ENCODE data around the gene NTF4. TPM values are rescaled to one million over a fixed set of nuclear protein-coding genes. Genes with fewer than 3 reads are reported as not detected.
A peak's percentile ranks its signal among the peaks of the same experiment; 100 is the strongest.
"Not testable (repeated sequence)": the region's sequence is repeated elsewhere in the genome, so short reads cannot be mapped to it uniquely, and the experiment has no call there.

The NTF4 gene
- total RNA-seq, 3 donors from 2014 or later = 3.9 to 6.4 TPM; not detected in 1

- Histone ChIP-seq H3K27me3 (no peaks in the 10 kb centered on the region), H3K36me3 (no peaks in the 10 kb centered on the region), H3K4me1 (peaks cover 0 to 2% of the 10 kb centered on the region in 2 donors), H3K9me3 (no peaks in the 10 kb centered on the region), H3K27ac (no peak overlapping the region), H3K4me3 (no peak overlapping the region)
- DNase-seq (ENCODE audit: low spot score in 2 of 2) = no peak
- TF ChIP-seq POLR2A (IDR thresholded peaks at IDR 0.05) = no peak
- no peak for TF ChIP-seq POLR2AphosphoS5 (IDR thresholded peaks at IDR 0.05)
- TF ChIP-seq, protein P1, sequence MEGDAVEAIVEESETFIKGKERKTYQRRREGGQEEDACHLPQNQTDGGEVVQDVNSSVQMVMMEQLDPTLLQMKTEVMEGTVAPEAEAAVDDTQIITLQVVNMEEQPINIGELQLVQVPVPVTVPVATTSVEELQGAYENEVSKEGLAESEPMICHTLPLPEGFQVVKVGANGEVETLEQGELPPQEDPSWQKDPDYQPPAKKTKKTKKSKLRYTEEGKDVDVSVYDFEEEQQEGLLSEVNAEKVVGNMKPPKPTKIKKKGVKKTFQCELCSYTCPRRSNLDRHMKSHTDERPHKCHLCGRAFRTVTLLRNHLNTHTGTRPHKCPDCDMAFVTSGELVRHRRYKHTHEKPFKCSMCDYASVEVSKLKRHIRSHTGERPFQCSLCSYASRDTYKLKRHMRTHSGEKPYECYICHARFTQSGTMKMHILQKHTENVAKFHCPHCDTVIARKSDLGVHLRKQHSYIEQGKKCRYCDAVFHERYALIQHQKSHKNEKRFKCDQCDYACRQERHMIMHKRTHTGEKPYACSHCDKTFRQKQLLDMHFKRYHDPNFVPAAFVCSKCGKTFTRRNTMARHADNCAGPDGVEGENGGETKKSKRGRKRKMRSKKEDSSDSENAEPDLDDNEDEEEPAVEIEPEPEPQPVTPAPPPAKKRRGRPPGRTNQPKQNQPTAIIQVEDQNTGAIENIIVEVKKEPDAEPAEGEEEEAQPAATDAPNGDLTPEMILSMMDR (IDR thresholded peaks at IDR 0.05) = no peak
- intact Hi-C loops (cut with DNase I; ENCODE audit: low total_unique reads) = no loop called here
These were observed 16.7 kb upstream of the NTF4 start for GRCh38 chr19:49081273-49081672.

GRCh38 chr19:49080392-49080791 is 15.8 kb upstream of the NTF4 start:
- Histone ChIP-seq H3K27ac (no peak overlapping the region), H3K27me3 (no peaks in the 10 kb centered on the region), H3K9me3 (no peaks in the 10 kb centered on the region), H3K36me3 (no peaks in the 10 kb centered on the region), H3K4me1 (no peaks in the 10 kb centered on the region), H3K4me3 (no peak overlapping the region)
- DNase-seq (ENCODE audit: low spot score in 2 of 2) = no peak
- TF ChIP-seq, protein P1 (IDR thresholded peaks at IDR 0.05) = no peak
- no peak for TF ChIP-seq POLR2A (IDR thresholded peaks at IDR 0.05)
- no peak for TF ChIP-seq POLR2AphosphoS5 (IDR thresholded peaks at IDR 0.05)
- intact Hi-C loops (cut with DNase I; ENCODE audit: low total_unique reads) = no loop called here

- peaks cover 6 to 28% of the 10 kb centered on the region in 2 donors for H3K27me3 ChIP-seq
- H3K36me3 ChIP-seq, H3K4me3 ChIP-seq, H3K9me3 ChIP-seq, H3K27ac ChIP-seq, H3K4me1 ChIP-seq: not testable (repeated sequence)
- TF ChIP-seq, protein P1 (IDR thresholded peaks at IDR 0.05) = peak; percentile 68 to 82 (median 77)
- DNase-seq (ENCODE audit: low spot score in 2 of 2) = peak in 1 of 2 donors; percentile 57
- intact Hi-C loops (cut with DNase I; ENCODE audit: low total_unique reads) = loop anchor here (10.0 kb wide), 1 partner anchor 120 kb away; no protein-coding TSS in a partner anchor
These were observed 10.3 kb upstream of the NTF4 start for GRCh38 chr19:49074869-49075268.

DNA sequence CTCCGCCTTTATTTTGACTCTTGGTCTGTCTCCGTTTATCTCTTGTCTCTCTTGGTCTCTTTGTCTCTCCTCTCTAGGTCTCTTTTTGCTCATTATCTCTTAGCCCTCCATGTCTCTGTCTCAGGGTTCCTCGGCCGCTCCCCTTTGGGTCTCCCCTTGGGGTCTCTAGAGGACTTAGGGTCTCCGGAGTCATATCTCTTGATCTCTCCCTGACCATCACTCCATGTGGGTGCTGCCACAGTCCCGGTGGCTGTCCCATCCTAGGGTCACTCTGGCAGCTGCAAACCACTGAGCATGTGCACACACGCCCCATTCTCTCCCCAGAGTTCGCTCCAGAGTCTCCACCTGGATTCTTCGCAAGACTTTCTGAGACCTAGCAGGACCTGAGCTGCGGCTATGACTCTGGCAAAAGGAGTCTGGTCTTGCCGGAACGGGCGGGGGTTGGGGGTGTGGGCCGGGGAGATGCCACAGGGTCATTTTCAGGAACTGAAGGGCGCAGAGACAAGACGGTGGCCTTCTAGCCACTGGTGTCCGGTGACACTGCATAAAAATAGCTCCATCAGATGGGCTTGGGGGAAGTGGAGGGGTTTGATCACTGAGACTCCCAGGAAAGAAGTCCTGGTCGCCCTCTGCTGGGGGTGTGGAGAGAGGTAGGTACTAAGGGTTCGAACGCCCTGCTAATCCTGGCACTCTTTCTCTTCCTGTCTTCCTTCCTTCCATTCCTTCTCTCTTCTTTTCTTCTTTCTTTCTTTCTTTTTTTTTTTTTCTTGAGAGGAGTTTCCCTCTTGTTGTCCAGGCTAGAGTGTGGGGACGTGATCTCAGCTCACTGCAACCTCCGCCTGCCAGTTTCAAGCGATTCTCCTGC is 9.1 kb upstream of the NTF4 start:
- Histone ChIP-seq H3K4me1 (no peaks in the 10 kb centered on the region), H3K9me3 (no peaks in the 10 kb centered on the region), H3K36me3 (no peaks in the 10 kb centered on the region), H3K4me3 (peak overlapping the region in 1 of 3 donors; percentile 25), H3K27ac (no peak overlapping the region), H3K27me3 (peaks cover 6 to 35% of the 10 kb centered on the region in 2 donors)
- TF ChIP-seq, protein P1 (IDR thresholded peaks at IDR 0.05) = no peak
- TF ChIP-seq POLR2AphosphoS5 (IDR thresholded peaks at IDR 0.05) (no peak), POLR2A (IDR thresholded peaks at IDR 0.05) (no peak)
- no peak for DNase-seq (ENCODE audit: low spot score in 2 of 2)
- intact Hi-C loops (cut with DNase I; ENCODE audit: low total_unique reads) = loop anchor here (10.0 kb wide), 1 partner anchor 121 kb away; no protein-coding TSS in a partner anchor

DNA sequence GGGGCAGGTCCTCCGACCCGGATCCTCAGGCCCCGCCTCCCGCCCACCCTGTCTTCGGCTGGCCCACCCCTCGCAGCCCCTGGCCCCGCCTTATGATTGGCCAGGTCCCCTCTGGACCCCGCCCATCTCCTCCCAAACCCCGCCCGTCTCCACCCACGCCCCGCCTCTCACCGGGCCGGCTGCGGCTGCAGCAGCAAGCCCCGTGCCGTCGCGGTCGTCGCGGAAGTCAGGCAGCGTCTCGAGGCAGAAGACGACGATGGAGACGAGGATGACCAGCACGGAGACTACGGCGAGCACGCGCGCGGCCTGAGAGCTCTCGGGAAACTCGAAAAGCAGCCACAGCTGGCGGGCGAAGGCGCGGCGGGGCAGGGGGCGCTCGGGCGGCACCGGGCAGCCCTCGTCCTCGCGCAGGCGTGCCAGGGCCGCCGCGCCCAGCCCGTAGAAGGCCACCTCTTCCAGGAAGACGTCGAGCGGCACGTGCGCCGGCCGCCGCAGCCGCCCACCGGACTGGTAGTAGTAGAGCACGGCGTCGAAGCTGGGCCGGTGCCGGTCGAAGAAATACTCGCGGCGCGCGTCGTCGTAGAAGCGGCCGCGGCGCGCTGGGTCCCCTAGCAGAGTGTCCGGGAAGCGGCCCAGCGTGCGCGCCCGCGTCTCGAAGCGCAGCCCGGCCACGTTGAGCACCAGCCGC is 7.4 kb upstream of the NTF4 start:
- peaks cover 6 to 35% of the 10 kb centered on the region in 2 donors for H3K27me3 ChIP-seq
- H3K36me3 ChIP-seq = no peaks in the 10 kb centered on the region
- no peak for DNase-seq (ENCODE audit: low spot score in 2 of 2)
- peak overlapping the region in 2 of 3 donors; percentile 23 to 46 for H3K4me3 ChIP-seq
- intact Hi-C loops (cut with DNase I; ENCODE audit: low total_unique reads) = loop anchor here (10.0 kb wide), 1 partner anchor 123 kb away; no protein-coding TSS in a partner anchor
- no peak overlapping the region for H3K27ac ChIP-seq
- no peaks in the 10 kb centered on the region for H3K4me1 ChIP-seq
- H3K9me3 ChIP-seq = no peaks in the 10 kb centered on the region
- TF ChIP-seq, protein P1 (IDR thresholded peaks at IDR 0.05) = no peak
- TF ChIP-seq POLR2A (IDR thresholded peaks at IDR 0.05) = no peak
- no peak for TF ChIP-seq POLR2AphosphoS5 (IDR thresholded peaks at IDR 0.05)

Data from breast epithelium (tissue), 4 donors.